NCI-H524 (cell line): ENCODE measurements around the gene TRIM58.

Experiments
- DNase-seq, 2 experiments: peaks; one replicate each; lab custom pipeline; 2025; lab: John Stamatoyannopoulos, UW

Gene TRIM58

DNA sequence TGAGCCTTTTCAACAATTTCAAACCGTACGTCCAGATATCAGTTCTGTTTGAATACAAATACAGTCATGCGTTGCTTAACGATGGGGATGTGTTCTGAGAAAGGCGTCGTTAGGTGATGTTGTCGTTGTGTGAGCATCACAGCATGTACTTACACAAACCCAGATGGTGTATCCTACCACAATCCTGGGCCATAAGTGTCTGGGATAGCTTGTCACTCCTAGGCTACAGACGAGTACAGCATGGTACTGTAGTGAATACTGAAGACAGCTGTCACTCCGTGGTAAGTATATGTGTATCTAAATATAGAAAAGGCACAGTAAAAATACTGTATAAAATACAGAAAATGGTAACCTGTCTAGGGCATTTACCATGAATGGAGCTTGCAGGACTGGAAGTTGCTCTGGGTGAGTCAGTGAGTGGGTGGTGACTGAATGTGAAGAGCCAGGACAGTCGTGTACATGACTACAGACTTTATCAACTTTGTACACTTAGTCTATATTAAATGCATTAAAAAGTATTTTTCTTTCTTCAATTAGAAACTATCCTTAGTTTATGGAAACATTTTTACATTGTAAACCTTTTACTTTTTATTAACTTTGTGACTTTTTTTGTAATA is 27.9 kb downstream of the TRIM58 start:
- no peak for DNase-seq

DNA sequence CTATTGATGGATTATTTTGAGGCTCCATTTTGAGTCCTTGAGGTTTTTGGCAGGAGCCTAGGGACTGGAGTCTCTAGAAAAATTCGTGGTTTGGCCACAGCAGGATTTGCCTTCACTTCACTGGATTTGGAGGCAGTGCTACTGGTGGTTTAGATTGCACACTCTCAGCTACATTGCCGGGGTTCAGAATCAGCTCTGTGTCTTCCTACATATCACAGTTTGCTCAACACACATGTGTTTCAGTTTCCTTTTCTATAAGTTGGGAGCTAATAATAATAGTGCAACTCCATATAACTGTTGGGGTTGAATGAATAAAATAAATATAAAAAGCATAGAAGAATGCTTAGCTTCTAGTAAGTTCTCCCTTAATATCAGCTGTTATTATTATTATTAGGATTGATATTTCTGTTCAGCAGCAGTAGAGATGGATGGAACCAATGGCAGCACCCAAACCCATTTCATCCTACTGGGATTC is 38.2 kb downstream of the TRIM58 start, which contains the start of gene OR2W3:
Gene OR2W3 (plus strand): TSS at position 425 of the 475 bp plus-strand sequence. CDS start 0 bp downstream, at position 425.
- DNase-seq = no peak

DNA sequence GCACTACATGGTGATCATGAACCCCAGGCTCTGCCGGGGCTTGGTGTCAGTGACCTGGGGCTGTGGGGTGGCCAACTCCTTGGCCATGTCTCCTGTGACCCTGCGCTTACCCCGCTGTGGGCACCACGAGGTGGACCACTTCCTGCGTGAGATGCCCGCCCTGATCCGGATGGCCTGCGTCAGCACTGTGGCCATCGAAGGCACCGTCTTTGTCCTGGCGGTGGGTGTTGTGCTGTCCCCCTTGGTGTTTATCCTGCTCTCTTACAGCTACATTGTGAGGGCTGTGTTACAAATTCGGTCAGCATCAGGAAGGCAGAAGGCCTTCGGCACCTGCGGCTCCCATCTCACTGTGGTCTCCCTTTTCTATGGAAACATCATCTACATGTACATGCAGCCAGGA is 39.0 kb downstream of the TRIM58 start:
- no peak for DNase-seq

DNA sequence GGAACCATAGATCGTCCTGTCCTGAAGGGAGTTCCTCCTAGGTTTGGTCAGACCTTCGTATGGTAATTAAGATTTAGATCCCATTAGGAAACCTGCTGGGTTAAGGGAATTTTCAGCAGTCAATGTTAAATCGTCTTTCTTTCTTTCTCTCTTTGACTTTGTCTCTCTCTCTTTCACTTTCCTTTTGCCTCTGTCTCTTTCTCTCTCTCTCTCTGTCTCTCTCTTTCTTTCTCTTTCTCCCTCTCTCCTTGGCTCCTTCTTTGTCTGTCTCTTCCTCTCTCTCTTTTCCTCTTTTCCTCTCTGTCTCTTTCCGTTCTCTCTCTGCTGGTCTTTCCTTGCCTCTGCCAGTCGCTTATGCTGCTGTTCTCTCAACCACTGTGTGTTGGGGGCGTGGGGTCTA is 47.1 kb downstream of the TRIM58 start:
- no peak for DNase-seq

DNA sequence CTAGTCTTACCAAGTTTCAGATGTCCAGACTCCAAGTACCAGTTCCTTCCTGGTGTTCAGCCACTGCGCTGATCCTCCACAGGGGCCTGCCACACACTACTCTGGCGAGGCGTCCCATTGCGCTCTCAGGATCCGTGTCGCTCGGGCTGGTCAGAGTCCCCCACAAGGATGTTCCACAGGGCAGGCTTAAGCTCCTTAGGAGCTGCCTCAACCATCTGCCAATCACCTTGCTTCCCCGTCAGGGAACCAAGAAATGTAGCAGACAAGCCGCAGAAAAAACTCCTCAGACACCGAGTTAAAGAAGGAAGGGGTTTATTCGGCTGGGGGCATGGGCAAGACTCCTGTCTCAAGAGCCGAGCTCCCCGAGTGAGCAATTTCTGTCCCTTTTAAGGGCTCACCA is 48.2 kb downstream of the TRIM58 start:
- no peak for DNase-seq

DNA sequence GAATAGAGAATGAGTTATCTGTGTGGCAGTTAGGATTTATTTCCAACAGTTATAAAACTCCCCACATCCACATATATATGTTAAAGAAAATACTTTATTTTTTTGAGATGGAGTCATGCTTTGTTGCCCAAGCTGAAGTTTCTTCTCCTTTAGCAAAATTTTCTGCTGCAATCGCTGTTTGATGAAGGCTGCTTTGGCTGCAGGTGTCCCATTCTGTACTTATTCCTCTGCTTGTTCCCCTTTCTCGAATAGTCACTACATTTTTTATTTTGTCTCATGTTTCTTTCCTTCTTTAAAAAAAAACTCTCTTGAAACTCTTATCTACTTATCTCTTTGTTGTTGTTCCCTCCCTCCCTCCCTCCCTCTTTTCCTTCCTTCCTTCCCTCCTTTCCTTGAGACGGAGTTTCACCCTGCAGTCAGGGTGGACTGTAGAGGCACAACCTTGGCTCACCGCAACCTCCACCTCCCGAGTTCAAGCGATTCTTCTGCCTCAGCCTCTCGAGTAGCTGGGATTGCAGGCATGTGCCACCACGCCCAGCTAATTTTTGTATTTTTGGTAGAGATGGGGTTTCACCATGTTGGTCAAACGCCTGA is 49.0 kb downstream of the TRIM58 start:
- DNase-seq = no peak

DNA sequence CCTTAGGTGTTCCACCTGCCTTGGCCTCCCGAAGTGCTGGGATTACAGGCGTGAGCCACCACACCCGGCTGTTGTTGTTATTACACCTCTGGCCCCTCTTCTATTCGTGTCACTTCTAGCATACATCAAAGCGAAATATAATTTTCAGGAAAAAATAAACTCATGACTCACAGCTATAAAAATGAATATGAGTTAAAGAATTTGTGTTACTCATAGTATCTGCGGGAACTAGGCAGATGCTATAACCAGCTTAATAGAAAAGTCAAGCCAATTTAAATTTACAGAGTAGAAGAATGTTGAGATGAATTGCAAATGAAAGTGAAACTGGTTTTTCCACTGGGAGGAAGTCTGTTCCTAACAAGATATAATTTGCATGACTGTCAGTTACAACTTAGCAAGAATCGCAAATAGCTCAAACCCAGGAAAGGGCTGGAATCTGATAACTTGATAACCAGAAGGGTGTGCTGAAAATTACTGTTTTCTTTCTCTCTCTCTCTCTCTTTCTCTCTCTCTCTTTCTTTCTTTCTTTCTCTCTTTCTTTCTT is 49.6 kb downstream of the TRIM58 start:
- DNase-seq = no peak

DNA sequence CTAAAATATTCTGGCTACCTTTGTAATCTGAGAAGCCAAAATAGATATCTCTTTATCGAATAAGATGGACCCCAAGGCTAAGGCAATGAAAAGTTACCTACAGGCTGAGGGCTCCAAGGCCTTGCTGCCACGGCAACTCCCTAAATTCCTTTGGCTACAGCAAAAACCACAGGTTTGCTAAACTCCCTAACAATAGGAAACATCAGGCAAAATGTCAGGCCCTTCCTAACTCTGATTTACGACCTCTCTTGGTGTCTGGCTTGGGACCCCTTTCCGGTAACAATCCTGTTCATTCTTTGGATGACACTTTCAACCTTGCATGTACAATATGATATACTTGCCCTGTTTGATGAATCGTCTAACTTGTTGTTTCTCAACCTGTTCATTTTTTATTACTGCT is 51.8 kb downstream of the TRIM58 start:
- no peak for DNase-seq

DNA sequence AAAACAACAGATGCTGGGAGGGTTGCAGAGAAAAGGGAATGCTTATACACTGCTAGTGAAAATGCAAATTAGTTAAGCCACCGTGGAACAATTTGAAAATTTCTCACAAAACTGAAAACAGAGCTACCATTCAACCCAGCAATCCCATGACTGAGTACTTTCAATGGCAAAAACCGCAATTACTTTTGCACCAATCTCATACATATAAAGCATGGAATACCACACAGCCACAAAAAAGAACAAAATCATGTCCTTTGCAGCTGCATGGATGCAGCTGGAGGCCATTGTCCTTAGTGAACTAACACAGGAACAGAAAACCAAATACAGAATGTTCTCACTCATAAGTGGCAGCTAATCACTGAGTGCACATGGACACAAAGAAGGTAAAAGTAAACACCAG is 56.8 kb downstream of the TRIM58 start:
- no peak for DNase-seq

DNA sequence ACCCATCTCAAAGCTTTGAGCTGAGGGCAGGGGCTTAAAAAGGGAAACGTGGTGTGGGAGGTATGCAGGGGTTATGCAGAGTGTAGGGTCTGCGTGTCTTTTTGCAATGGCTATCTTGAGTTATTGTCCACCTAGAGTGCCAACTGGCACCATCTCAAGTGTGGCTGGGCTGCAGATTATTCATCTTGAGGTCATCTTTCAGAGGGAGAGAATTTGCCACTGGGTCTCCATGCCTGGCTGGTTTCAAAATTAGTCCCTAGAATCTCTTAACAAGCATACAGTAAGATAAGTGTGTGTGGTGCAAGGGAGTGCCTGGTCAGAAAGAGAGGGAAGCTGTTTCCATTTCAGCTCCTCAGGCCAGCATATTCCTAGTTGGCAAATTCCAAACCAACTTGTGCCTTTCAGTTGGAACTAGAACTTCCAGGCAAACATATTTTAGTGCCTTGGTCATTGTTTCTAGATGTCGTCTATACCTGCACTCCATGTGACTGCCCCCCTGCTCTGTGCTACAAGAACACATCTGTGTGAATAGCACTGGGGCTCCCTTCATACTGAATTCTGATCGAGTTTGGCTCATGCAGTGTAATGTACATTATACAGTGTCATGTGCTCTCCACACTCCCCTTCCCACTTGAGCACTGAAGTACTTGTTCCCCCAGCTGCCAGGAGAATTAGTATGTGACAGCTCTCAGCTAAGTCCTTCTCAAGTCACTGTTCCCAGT is 58.1 kb downstream of the TRIM58 start:
- no peak for DNase-seq

DNA sequence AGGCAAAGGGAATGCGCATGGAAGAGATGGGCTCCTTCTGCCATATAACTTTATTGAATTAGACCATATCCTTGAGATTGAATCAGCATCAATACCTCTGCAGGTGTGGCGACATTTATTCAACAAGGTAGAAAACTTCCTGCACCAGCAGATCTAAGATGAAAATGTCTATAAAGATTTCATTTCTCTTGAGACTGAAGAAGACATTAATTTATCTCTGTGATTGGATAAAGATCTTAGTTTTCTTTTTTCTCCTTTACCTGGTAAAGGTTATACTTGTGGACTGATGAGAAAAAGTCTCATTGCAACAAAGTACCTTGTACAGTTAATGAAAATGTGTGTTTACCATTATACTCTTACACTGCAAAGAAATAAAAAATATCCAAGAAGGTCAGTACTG is 63.0 kb downstream of the TRIM58 start, which contains the start of gene OR2T8:
Gene OR2T8 (plus strand): TSS at position 301 of the 400 bp plus-strand sequence. CDS start 766 bp downstream, outside the sequence.
- no peak for DNase-seq

DNA sequence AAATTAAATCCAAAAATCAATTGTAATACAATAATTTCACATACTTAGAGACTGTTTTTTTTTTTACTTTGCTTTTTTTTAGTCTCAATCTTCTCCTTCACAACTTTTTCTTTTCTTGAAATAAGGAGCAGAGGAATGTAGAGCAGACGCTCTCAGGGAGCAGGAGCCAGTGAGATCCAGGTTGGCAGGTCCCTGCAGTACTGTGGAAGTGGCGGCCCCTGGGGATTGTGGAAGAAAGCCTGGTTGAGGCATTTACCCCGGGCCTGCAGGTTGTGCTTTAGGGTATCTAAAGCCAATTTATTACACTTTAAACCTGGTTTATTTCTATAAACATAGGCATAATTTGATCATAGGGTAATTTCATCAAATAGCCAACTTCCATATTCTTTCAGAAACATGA is 67.0 kb downstream of the TRIM58 start:
- DNase-seq = no peak

DNA sequence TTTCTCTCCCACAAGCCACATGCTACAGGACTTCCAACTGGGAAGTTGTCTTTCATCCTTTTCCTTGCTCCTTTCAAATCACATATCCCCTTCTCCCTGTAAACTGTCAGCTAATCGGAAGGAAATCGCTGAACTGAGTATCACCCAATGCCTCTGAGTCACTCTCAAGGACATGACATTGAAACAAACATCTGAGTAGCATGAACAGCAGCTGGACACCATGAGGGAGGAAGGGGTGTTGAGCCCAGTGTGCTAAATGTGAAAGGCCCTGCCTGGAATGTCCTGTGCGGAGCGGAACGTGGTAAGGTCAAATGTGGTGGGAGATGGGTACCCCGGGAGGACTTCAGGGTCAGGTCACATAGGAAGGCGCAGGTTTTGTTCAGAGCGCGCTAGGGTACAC is 67.9 kb downstream of the TRIM58 start, which contains the start of gene OR2AJ1:
Gene OR2AJ1 (plus strand): TSS at position 22 of the 400 bp plus-strand sequence. CDS start 8,880 bp downstream, outside the sequence.
- DNase-seq = no peak
